Fibroblast of skin of back (primary cell): ENCODE measurements around the gene TBC1D22A.

Experiments used
- DNase-seq: peaks from one replicate; pipeline ENCODE4 v3.0.0-alpha.2; 2013

The TBC1D22A gene

GRCh38 chr22:46753360-46753759, 9.1 kb upstream of the TBC1D22A start:
- no peak for DNase-seq

- no peak for DNase-seq
Measured at GRCh38 chr22:46753761-46754109, 8.7 kb upstream of the TBC1D22A start.

GRCh38 chr22:46754110-46754799, 8.2 kb upstream of the TBC1D22A start:
- DNase-seq = peak; percentile 99

- no peak for DNase-seq
Measured at GRCh38 chr22:46754826-46755225, 7.6 kb upstream of the TBC1D22A start.

- DNase-seq = no peak
Measured at GRCh38 chr22:46755525-46755924, 6.9 kb upstream of the TBC1D22A start.

- no peak for DNase-seq
Measured at GRCh38 chr22:46756097-46756496, 6.4 kb upstream of the TBC1D22A start.

GRCh38 chr22:46757104-46757503, 5.3 kb upstream of the TBC1D22A start:
- no peak for DNase-seq

GRCh38 chr22:46758121-46758520, 4.3 kb upstream of the TBC1D22A start:
- DNase-seq = no peak

GRCh38 chr22:46758867-46759290, 3.6 kb upstream of the TBC1D22A start:
- peak; percentile 58 for DNase-seq

- no peak for DNase-seq
Measured at GRCh38 chr22:46761017-46761416, 1.4 kb upstream of the TBC1D22A start.

GRCh38 chr22:46761539-46762237, 762 bp upstream of the TBC1D22A start:
- DNase-seq = no peak

- DNase-seq = peak; percentile 34
Measured at GRCh38 chr22:46763051-46763705, 728 bp downstream of the TBC1D22A start.

GRCh38 chr22:46764140-46764680, 1.8 kb downstream of the TBC1D22A start:
- no peak for DNase-seq

- DNase-seq = no peak
Measured at GRCh38 chr22:46764779-46765485, 2.5 kb downstream of the TBC1D22A start.

GRCh38 chr22:46766611-46767010, 4.2 kb downstream of the TBC1D22A start:
- no peak for DNase-seq

- no peak for DNase-seq
Measured at GRCh38 chr22:46767249-46767985, 5.0 kb downstream of the TBC1D22A start.

- DNase-seq = no peak
Measured at GRCh38 chr22:46769191-46769675, 6.8 kb downstream of the TBC1D22A start.

GRCh38 chr22:46769706-46770105, 7.3 kb downstream of the TBC1D22A start:
- DNase-seq = no peak

GRCh38 chr22:46770151-46770641, 7.7 kb downstream of the TBC1D22A start:
- no peak for DNase-seq

GRCh38 chr22:46770726-46771125, 8.3 kb downstream of the TBC1D22A start:
- no peak for DNase-seq

GRCh38 chr22:46773076-46773475, 10.6 kb downstream of the TBC1D22A start:
- no peak for DNase-seq
